HTR-8/SVneo (cell line): ENCODE measurements around the gene PC.
"Not testable (repeated sequence)": the region's sequence is repeated elsewhere in the genome, so short reads cannot be mapped to it uniquely, and the experiment has no call there.

Experiments used
- DNase-seq: peaks from one replicate; pipeline ENCODE4 v3.0.0; 2011; ENCODE audit warnings: low spot score, mixed read lengths; ENCODE audit not compliant: insufficient read length
- FAIRE-seq: peaks from 2 replicates; lab custom pipeline; 2011; peaks lifted over from hg19 to GRCh38; lab: Jason Lieb, UNC

Gene PC

GRCh38 chr11:66845876-66846212 lies 112.3 kb downstream of the PC start:
- FAIRE-seq: no peak
- DNase-seq: no peak

- DNase-seq (no peak), FAIRE-seq (no peak)
Measured at GRCh38 chr11:66845143-66845875, 112.9 kb downstream of the PC start.

GRCh38 chr11:66844496-66845142 lies 113.6 kb downstream of the PC start:
- no peak for FAIRE-seq
- DNase-seq: no peak

- no peak for DNase-seq
- no peak for FAIRE-seq
Measured at GRCh38 chr11:66843776-66844495, 114.2 kb downstream of the PC start.

GRCh38 chr11:66842896-66843775 lies 115.0 kb downstream of the PC start, which contains the start of gene RCE1:
TSS of gene RCE1 (plus strand) at chr11:66843441. CDS start at chr11:66843456, 15 bp downstream.
- DNase-seq (peak; percentile 92), FAIRE-seq (peak; percentile 92)

- DNase-seq: no peak
- FAIRE-seq: no peak
Measured at GRCh38 chr11:66842501-66842895, 115.7 kb downstream of the PC start.

GRCh38 chr11:66841861-66842260 lies 116.3 kb downstream of the PC start:
- DNase-seq: no peak
- FAIRE-seq: no peak

- FAIRE-seq: no peak
Measured at GRCh38 chr11:66840317-66841091, 117.7 kb downstream of the PC start.

GRCh38 chr11:66835768-66836405 lies 122.3 kb downstream of the PC start:
- DNase-seq: no peak
- no peak for FAIRE-seq

More at GRCh38 chr11:66840317-66841091, 117.7 kb downstream of the PC start:
- no peak for DNase-seq

GRCh38 chr11:66834943-66835342 lies 123.2 kb downstream of the PC start:
- FAIRE-seq (no peak), DNase-seq (no peak)

- DNase-seq (no peak), FAIRE-seq (no peak)
Measured at GRCh38 chr11:66834539-66834845, 123.7 kb downstream of the PC start.

- FAIRE-seq, DNase-seq: not testable (repeated sequence)
Measured at GRCh38 chr11:66824573-66824972, 133.6 kb downstream of the PC start.

- FAIRE-seq (no peak), DNase-seq (no peak)
Measured at GRCh38 chr11:66823700-66824099, 134.5 kb downstream of the PC start.

GRCh38 chr11:66820901-66821300 lies 137.3 kb downstream of the PC start:
- DNase-seq (no peak), FAIRE-seq (no peak)

GRCh38 chr11:66820381-66820780 lies 137.8 kb downstream of the PC start:
- DNase-seq (no peak), FAIRE-seq (no peak)

- FAIRE-seq (no peak), DNase-seq (no peak)
Measured at GRCh38 chr11:66818231-66818955, 139.8 kb downstream of the PC start.

GRCh38 chr11:66815646-66816045 lies 142.5 kb downstream of the PC start:
- FAIRE-seq: no peak

GRCh38 chr11:66814678-66815077 lies 143.5 kb downstream of the PC start:
- FAIRE-seq: no peak

More at GRCh38 chr11:66815646-66816045, 142.5 kb downstream of the PC start:
- DNase-seq: no peak

More at GRCh38 chr11:66814678-66815077, 143.5 kb downstream of the PC start:
- no peak for DNase-seq
